K562 (cell line): ENCODE results near the gene OBSCN. TPM values are rescaled to one million over a fixed set of nuclear protein-coding genes. Genes with fewer than 3 reads are reported as not detected.

Experiments
- CBFA2T2 ChIP-seq: fragments of 450-650 bp; conservative IDR thresholded peaks from 2 replicates; pipeline ENCODE4 v1.6.1; 2017; ENCODE audit warnings: mild to moderate bottlenecking
- CBFA2T3 ChIP-seq: fragments of 450-650 bp; IDR thresholded peaks from 2 replicates; pipeline ENCODE4 v1.6.1; 2017
- CCAR2 ChIP-seq: fragments of 200-400 bp; formaldehyde crosslinking; IDR thresholded peaks from 2 replicates; pipeline ENCODE4 v1.6.1; 2017; ENCODE audit warnings: mild to moderate bottlenecking, low read depth, low read length
- MECOM ChIP-seq: fragments of 250-450 bp; sonication (Bioruptor Pico); IDR thresholded peaks from 2 replicates; pipeline ENCODE4 v1.8.0; 2022; ENCODE audit warnings: inconsistent platforms
- NFYB ChIP-seq: IDR thresholded peaks from 2 replicates; pipeline ENCODE4 v1.6.1; 2011; ENCODE audit warnings: mild to moderate bottlenecking, moderate library complexity; ENCODE audit not compliant: insufficient read length; ENCODE audit errors: extremely low read depth
- NUFIP1 ChIP-seq: fragments of 450-650 bp; IDR thresholded peaks from 2 replicates; pipeline ENCODE4 v1.6.1; 2018; ENCODE audit not compliant: partially characterized antibody
- TAL1 ChIP-seq: fragments of 450-650 bp; IDR thresholded peaks from 2 replicates; pipeline ENCODE4 v1.6.1; 2016; ENCODE audit warnings: mild to moderate bottlenecking
- TCF3 ChIP-seq: sonication (generic); formaldehyde crosslinking; IDR thresholded peaks from 2 replicates; pipeline ENCODE4 v1.4.0; 2020; ENCODE audit warnings: mild to moderate bottlenecking, missing genetic modification reagents
- ZBTB7A ChIP-seq: IDR thresholded peaks from 2 replicates; pipeline ENCODE4 v1.6.1; 2011; ENCODE audit warnings: low read depth, mild to moderate bottlenecking, low read length, moderate library complexity, borderline replicate concordance; ENCODE audit not compliant: control insufficient read depth
- polyA plus RNA-seq, 8 experiments: library from polyadenylated mRNA; depleted of rRNA in 4 of 8; stranded (reverse) in 5 of 8; unstranded in 3 of 8; fragments of >200 nt; fragmentation: Nextera tagmentation in 2 of 8; fragmentation: Illumina TruSeq in 1 of 8; extraction: Ambion mirVana in 2 of 8; extraction: Trizol in 1 of 8; gene quantifications; 2 replicates each; pipeline versions ENCODE4 v1.2.1 to v1.2.3, GENCODE V29; 2011 to 2014; ENCODE audit warnings: inconsistent platforms in 1 of 8, missing spikeins in 1 of 8
- total RNA-seq, 7 experiments: library from RNA; depleted of rRNA in 6 of 7; stranded (reverse); fragments of >200 nt in 6 of 7; fragmentation: Illumina TruSeq in 2 of 7; extraction: Trizol in 2 of 7; gene quantifications; 2 replicates each; pipeline versions ENCODE4 v1.2.1 to v1.2.3, GENCODE V29; 2011 to 2021; ENCODE audit warnings: low replicate concordance in 1 of 7
- TF ChIP-seq, protein P1 (sequence below): fragments of 450-650 bp; IDR thresholded peaks from 2 replicates; pipeline ENCODE4 v1.6.1; 2016; ENCODE audit warnings: mild to moderate bottlenecking, moderate library complexity
- TF ChIP-seq, protein P2 (sequence below): sonication (generic); formaldehyde crosslinking; IDR thresholded peaks from 2 replicates; pipeline ENCODE4 v1.8.1; 2023; ENCODE audit warnings: mild to moderate bottlenecking, missing genetic modification reagents
- TF ChIP-seq, protein P3 (sequence below): conservative IDR thresholded peaks from 2 replicates; pipeline ENCODE4 v1.6.1; 2011; ENCODE audit warnings: low read depth, mild to moderate bottlenecking, low read length; ENCODE audit not compliant: control insufficient read depth

OBSCN gene
- total and polyA plus RNA-seq, 9 of the 15 experiments (the other 6 are each of a cell fraction or from before 2014, with no cell fraction given) = 0.18 to 19.7 (median 3.6) TPM

DNA sequence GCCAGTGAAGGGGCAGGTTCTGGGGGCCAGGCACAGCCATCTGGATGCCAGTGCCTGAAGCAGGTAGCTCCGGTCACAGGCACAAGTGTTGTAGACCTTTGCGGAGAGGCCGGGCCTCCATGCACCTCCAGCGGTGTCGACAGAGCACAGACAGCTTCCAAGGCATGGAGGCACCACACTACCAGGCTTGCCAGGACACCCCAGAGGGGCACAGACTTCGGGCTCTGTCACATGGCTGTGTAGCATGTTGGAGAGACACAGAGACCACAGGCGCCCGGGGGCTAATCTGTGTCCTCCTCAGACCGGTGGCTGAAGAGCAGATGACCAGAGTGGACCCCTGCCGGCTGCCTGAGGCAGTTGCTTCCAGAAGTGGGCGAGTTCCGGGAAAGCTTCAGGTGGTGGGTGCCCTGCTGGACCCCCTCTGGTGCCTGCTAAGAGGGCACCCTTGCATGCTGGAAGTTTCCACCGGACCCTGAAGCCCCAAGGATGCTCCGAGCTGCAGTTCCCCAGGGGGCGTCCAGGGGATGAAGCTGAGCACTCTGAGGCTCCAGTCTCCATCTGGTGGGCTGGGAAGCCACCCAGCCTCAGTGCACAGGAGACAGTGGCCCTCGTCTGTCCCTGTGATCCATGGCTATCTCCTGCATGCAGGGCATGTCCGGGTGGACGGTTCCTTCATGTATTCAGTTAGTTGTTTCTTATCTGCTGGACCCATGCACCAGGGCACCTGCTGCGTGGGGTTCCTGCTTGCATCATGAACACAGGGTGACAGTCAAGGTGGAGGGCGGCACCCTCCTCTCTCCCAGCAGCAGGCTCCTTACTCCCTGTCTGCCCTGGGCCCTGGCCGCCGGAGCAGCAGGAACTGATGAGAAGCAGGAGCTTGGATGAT lies 82.4 kb downstream of the OBSCN start (continued):
- TF ChIP-seq MECOM (CRISPR knock-in tag) = peak; percentile 66; the same call in 1 of the 2 replicates
- peak; percentile 94 for TF ChIP-seq TCF3
- TF ChIP-seq TAL1 = peak; percentile 91
- peak; percentile 96 for TF ChIP-seq CBFA2T3
- TF ChIP-seq, protein P1, sequence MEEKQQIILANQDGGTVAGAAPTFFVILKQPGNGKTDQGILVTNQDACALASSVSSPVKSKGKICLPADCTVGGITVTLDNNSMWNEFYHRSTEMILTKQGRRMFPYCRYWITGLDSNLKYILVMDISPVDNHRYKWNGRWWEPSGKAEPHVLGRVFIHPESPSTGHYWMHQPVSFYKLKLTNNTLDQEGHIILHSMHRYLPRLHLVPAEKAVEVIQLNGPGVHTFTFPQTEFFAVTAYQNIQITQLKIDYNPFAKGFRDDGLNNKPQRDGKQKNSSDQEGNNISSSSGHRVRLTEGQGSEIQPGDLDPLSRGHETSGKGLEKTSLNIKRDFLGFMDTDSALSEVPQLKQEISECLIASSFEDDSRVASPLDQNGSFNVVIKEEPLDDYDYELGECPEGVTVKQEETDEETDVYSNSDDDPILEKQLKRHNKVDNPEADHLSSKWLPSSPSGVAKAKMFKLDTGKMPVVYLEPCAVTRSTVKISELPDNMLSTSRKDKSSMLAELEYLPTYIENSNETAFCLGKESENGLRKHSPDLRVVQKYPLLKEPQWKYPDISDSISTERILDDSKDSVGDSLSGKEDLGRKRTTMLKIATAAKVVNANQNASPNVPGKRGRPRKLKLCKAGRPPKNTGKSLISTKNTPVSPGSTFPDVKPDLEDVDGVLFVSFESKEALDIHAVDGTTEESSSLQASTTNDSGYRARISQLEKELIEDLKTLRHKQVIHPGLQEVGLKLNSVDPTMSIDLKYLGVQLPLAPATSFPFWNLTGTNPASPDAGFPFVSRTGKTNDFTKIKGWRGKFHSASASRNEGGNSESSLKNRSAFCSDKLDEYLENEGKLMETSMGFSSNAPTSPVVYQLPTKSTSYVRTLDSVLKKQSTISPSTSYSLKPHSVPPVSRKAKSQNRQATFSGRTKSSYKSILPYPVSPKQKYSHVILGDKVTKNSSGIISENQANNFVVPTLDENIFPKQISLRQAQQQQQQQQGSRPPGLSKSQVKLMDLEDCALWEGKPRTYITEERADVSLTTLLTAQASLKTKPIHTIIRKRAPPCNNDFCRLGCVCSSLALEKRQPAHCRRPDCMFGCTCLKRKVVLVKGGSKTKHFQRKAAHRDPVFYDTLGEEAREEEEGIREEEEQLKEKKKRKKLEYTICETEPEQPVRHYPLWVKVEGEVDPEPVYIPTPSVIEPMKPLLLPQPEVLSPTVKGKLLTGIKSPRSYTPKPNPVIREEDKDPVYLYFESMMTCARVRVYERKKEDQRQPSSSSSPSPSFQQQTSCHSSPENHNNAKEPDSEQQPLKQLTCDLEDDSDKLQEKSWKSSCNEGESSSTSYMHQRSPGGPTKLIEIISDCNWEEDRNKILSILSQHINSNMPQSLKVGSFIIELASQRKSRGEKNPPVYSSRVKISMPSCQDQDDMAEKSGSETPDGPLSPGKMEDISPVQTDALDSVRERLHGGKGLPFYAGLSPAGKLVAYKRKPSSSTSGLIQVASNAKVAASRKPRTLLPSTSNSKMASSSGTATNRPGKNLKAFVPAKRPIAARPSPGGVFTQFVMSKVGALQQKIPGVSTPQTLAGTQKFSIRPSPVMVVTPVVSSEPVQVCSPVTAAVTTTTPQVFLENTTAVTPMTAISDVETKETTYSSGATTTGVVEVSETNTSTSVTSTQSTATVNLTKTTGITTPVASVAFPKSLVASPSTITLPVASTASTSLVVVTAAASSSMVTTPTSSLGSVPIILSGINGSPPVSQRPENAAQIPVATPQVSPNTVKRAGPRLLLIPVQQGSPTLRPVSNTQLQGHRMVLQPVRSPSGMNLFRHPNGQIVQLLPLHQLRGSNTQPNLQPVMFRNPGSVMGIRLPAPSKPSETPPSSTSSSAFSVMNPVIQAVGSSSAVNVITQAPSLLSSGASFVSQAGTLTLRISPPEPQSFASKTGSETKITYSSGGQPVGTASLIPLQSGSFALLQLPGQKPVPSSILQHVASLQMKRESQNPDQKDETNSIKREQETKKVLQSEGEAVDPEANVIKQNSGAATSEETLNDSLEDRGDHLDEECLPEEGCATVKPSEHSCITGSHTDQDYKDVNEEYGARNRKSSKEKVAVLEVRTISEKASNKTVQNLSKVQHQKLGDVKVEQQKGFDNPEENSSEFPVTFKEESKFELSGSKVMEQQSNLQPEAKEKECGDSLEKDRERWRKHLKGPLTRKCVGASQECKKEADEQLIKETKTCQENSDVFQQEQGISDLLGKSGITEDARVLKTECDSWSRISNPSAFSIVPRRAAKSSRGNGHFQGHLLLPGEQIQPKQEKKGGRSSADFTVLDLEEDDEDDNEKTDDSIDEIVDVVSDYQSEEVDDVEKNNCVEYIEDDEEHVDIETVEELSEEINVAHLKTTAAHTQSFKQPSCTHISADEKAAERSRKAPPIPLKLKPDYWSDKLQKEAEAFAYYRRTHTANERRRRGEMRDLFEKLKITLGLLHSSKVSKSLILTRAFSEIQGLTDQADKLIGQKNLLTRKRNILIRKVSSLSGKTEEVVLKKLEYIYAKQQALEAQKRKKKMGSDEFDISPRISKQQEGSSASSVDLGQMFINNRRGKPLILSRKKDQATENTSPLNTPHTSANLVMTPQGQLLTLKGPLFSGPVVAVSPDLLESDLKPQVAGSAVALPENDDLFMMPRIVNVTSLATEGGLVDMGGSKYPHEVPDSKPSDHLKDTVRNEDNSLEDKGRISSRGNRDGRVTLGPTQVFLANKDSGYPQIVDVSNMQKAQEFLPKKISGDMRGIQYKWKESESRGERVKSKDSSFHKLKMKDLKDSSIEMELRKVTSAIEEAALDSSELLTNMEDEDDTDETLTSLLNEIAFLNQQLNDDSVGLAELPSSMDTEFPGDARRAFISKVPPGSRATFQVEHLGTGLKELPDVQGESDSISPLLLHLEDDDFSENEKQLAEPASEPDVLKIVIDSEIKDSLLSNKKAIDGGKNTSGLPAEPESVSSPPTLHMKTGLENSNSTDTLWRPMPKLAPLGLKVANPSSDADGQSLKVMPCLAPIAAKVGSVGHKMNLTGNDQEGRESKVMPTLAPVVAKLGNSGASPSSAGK = peak; percentile 19; the same call in 1 of the 2 replicates
- TF ChIP-seq, protein P2, sequence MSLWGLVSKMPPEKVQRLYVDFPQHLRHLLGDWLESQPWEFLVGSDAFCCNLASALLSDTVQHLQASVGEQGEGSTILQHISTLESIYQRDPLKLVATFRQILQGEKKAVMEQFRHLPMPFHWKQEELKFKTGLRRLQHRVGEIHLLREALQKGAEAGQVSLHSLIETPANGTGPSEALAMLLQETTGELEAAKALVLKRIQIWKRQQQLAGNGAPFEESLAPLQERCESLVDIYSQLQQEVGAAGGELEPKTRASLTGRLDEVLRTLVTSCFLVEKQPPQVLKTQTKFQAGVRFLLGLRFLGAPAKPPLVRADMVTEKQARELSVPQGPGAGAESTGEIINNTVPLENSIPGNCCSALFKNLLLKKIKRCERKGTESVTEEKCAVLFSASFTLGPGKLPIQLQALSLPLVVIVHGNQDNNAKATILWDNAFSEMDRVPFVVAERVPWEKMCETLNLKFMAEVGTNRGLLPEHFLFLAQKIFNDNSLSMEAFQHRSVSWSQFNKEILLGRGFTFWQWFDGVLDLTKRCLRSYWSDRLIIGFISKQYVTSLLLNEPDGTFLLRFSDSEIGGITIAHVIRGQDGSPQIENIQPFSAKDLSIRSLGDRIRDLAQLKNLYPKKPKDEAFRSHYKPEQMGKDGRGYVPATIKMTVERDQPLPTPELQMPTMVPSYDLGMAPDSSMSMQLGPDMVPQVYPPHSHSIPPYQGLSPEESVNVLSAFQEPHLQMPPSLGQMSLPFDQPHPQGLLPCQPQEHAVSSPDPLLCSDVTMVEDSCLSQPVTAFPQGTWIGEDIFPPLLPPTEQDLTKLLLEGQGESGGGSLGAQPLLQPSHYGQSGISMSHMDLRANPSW = no peak
- peak; percentile 34; the same call in 1 of the 2 replicates for TF ChIP-seq ZBTB7A
- TF ChIP-seq, protein P3, sequence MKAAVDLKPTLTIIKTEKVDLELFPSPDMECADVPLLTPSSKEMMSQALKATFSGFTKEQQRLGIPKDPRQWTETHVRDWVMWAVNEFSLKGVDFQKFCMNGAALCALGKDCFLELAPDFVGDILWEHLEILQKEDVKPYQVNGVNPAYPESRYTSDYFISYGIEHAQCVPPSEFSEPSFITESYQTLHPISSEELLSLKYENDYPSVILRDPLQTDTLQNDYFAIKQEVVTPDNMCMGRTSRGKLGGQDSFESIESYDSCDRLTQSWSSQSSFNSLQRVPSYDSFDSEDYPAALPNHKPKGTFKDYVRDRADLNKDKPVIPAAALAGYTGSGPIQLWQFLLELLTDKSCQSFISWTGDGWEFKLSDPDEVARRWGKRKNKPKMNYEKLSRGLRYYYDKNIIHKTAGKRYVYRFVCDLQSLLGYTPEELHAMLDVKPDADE = peak; percentile 62; the same call in 1 of the 2 replicates
- no peak for TF ChIP-seq NUFIP1
- TF ChIP-seq CBFA2T2 = peak; percentile 94
- TF ChIP-seq NFYB = no peak
- no peak for TF ChIP-seq CCAR2
